GM21447 (cell line): ENCODE measurements around the gene NUP153.

Experiments
- ATAC-seq: cut with Tn5 transposase; IDR thresholded peaks from one replicate; pipeline ENCODE4 v1.9.1; 2021; ENCODE audit not compliant: unreplicated experiment

Gene NUP153

GRCh38 chr6:17574866-17575560, 131.7 kb downstream of the NUP153 start:
- ATAC-seq, result no peak

GRCh38 chr6:17565399-17565798, 141.3 kb downstream of the NUP153 start:
- ATAC-seq, result no peak
